H1 (cell line): Measurements from ENCODE around the gene NUBP2. TPM values are rescaled to one million over a fixed set of nuclear protein-coding genes. Genes with fewer than 3 reads are reported as not detected.

Experiments used
- GABPA ChIP-seq: IDR thresholded peaks from 2 replicates; pipeline ENCODE4 v1.6.1; 2011; ENCODE audit warnings: mild to moderate bottlenecking, low read length, moderate library complexity, borderline replicate concordance; ENCODE audit not compliant: insufficient read depth
- KDM5A ChIP-seq: fragments of 200-600 bp; IDR thresholded peaks from 2 replicates; pipeline ENCODE4 v1.7.1; 2012; ENCODE audit warnings: mild to moderate bottlenecking, low read length, inconsistent platforms, mixed read lengths
- POLR2AphosphoS5 ChIP-seq: IDR thresholded peaks from 2 replicates; pipeline ENCODE4 v1.6.1; 2011; ENCODE audit warnings: low read depth, low read length
- RBBP5 ChIP-seq: IDR thresholded peaks from 2 replicates; pipeline ENCODE4 v1.7.1; 2012; ENCODE audit warnings: low read depth, mild to moderate bottlenecking, inconsistent platforms, low read length, moderate library complexity, borderline replicate concordance
- RNF2 ChIP-seq: fragments of 200-900, 300-1000 bp; sonication (generic); IDR thresholded peaks from 2 replicates; pipeline ENCODE4 v1.7.1; 2016; ENCODE audit warnings: borderline replicate concordance, low read depth, mild to moderate bottlenecking, antibody characterized with exemption, low read length; ENCODE audit not compliant: poor library complexity, severe bottlenecking; ENCODE audit errors: missing control alignments
- SUZ12 ChIP-seq: fragments of 200-600 bp; sonication (generic); IDR thresholded peaks from 2 replicates; pipeline ENCODE4 v1.6.1; 2012; ENCODE audit warnings: mild to moderate bottlenecking, inconsistent platforms, low read length, moderate library complexity, mixed read lengths
- polyA plus RNA-seq, 7 experiments: library from polyadenylated mRNA; depleted of rRNA in 3 of 7; stranded (reverse) in 5 of 7; unstranded in 2 of 7; fragments of >200 nt in 5 of 7; fragments of 200-250 nt in 2 of 7; gene quantifications; 1 replicate in 5 of 7; 2 replicates in 1 of 7; 4 replicates in 1 of 7; pipeline versions ENCODE4 v1.2.1 to v1.2.3, GENCODE V29; 2011 to 2013; ENCODE audit warnings: missing spikeins in 2 of 7, mixed read lengths in 2 of 7
- total RNA-seq: library from RNA; stranded (reverse); fragmentation: NEBNext Ultra II Directional; extraction: Animal tissue kit (Norgen Biotek cat#: 25700); gene quantifications from 2 replicates; pipeline ENCODE4 v1.2.1, GENCODE V29; 2021
- TF ChIP-seq, protein P1 (sequence below): IDR thresholded peaks from 2 replicates; pipeline ENCODE4 v1.6.1; 2011; ENCODE audit warnings: low read length, improper control_type of control experiment
- TF ChIP-seq, protein P2 (sequence below): IDR thresholded peaks from 2 replicates; pipeline ENCODE4 v1.6.1; 2012; ENCODE audit warnings: inconsistent platforms

Gene NUBP2
- total and polyA plus RNA-seq, 2 of the 8 experiments (the other 6 are each of a cell fraction or from before 2014, with no cell fraction given), result 70.3 to 96.9 TPM

DNA sequence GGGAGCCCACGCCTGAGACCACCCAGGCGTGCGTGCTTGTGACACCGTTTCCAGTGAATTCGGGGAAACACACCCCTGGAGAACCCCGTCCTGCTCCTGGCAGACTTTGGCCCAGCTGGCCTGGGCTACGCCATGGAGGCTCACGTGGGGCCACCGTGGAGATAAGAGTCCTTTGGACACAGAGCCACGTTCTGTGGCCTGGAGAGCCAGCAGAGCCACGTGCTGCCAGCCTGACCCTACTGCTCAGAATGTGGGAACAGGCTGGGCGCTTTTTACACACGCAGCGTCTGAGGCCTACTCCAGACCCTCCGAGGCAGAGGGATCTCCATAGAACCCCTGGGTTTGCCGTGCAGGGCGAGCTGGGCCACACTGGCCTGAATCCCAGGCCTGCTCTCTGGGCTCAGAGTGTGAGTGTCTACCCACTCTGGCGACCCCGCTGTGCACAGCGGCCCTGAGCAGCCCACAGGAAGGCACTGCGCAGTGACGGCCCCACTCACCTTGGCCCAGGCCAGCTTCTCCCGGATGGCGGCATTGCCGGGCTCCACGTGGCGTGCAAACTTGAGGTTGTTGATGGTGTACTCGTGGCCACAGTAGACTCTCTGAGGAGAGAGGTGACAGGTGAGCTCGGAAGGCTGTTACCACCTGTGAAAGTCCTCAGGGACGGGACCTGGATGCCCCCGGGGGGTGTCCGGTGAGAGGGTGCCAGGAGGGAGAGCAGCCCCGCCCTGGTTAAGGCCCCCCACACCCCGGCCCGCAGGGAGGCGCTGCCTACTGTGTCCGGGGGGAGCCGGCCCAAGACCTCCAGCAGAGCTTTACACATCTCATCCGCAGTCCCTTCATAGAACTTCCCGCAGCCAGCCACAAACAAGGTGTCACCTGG, 33.9 kb downstream of the NUBP2 start (continued):
- TF ChIP-seq, protein P1, sequence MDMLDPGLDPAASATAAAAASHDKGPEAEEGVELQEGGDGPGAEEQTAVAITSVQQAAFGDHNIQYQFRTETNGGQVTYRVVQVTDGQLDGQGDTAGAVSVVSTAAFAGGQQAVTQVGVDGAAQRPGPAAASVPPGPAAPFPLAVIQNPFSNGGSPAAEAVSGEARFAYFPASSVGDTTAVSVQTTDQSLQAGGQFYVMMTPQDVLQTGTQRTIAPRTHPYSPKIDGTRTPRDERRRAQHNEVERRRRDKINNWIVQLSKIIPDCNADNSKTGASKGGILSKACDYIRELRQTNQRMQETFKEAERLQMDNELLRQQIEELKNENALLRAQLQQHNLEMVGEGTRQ, result no peak
- TF ChIP-seq SUZ12, result no peak
- TF ChIP-seq RNF2, result no peak
- TF ChIP-seq RBBP5, result no peak
- TF ChIP-seq POLR2AphosphoS5, result no peak
- TF ChIP-seq KDM5A, result no peak
- no peak for TF ChIP-seq GABPA
- TF ChIP-seq, protein P2, sequence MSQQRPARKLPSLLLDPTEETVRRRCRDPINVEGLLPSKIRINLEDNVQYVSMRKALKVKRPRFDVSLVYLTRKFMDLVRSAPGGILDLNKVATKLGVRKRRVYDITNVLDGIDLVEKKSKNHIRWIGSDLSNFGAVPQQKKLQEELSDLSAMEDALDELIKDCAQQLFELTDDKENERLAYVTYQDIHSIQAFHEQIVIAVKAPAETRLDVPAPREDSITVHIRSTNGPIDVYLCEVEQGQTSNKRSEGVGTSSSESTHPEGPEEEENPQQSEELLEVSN, result no peak
- TF ChIP-seq, all 59 proteins: peak for 0
